AG09309 (cell line): ENCODE data around the gene TAOK3.
A peak's percentile ranks its signal among the peaks of the same experiment; 100 is the strongest.

Source experiments
- DNase-seq: peaks from one replicate; pipeline ENCODE4 v3.0.0-alpha.2; 2010; ENCODE audit warnings: low read depth
- H3K4me3 ChIP-seq: 2 replicates; pipeline ENCODE4 v1.5.1; 2011; ENCODE audit warnings: mild to moderate bottlenecking, low read depth, low read length, moderate library complexity; ENCODE audit not compliant: control insufficient read depth
- CTCF ChIP-seq: IDR thresholded peaks from 2 replicates; pipeline ENCODE4 v1.5.1; 2011; ENCODE audit warnings: mild to moderate bottlenecking, low read depth, low read length, inconsistent platforms; ENCODE audit not compliant: insufficient read depth, control insufficient read depth; ENCODE audit errors: missing control alignments

The TAOK3 gene

GRCh38 chr12:118145798-118146156 is 226.9 kb downstream of the TAOK3 start:
- no peak overlapping the region for H3K4me3 ChIP-seq
- no peak for TF ChIP-seq CTCF
- no peak for DNase-seq

GRCh38 chr12:118145113-118145797 is 227.5 kb downstream of the TAOK3 start:
- no peak overlapping the region for H3K4me3 ChIP-seq
- no peak for TF ChIP-seq CTCF
- DNase-seq: no peak

GRCh38 chr12:118144499-118144898 is 228.2 kb downstream of the TAOK3 start:
- TF ChIP-seq CTCF: no peak
- no peak for DNase-seq
- H3K4me3 ChIP-seq: no peak overlapping the region

GRCh38 chr12:118140825-118141224 is 231.9 kb downstream of the TAOK3 start:
- no peak for DNase-seq
- no peak for TF ChIP-seq CTCF

GRCh38 chr12:118137148-118137678 is 235.5 kb downstream of the TAOK3 start:
- H3K4me3 ChIP-seq: peak overlapping the region; percentile 87
- no peak for DNase-seq
- TF ChIP-seq CTCF: no peak

More at GRCh38 chr12:118140825-118141224, 231.9 kb downstream of the TAOK3 start:
- H3K4me3 ChIP-seq: no peak overlapping the region

- no peak for TF ChIP-seq CTCF
- no peak for DNase-seq
- H3K4me3 ChIP-seq: peak overlapping the region; percentile 87
Measured at GRCh38 chr12:118136559-118137003, 236.1 kb downstream of the TAOK3 start.
